ENCODE measurements around the gene HSCB. TPM values are rescaled to one million over a fixed set of nuclear protein-coding genes. Genes with fewer than 3 reads are reported as not detected.
A peak's percentile ranks its signal among the peaks of the same experiment; 100 is the strongest.
"Not testable (repeated sequence)": the region's sequence is repeated elsewhere in the genome, so short reads cannot be mapped to it uniquely, and the experiment has no call there.

HSCB gene
- total RNA-seq: 10.9 TPM

- ATAC-seq: peak; percentile 99
Observed at GRCh38 chr22:28741785-28742561, at the start of gene HSCB, which contains the start of gene CHEK2. Gene HSCB, plus strand, starts transcription at chr22:28742039. Its CDS starts 57 bp downstream, at chr22:28742096. Gene CHEK2, minus strand, starts transcription at chr22:28741820. Its CDS starts 7,099 bp downstream, at chr22:28734721.

- not testable (repeated sequence) for ATAC-seq
Observed at GRCh38 chr22:28693041-28693760, 48.6 kb upstream of the HSCB start.

GRCh38 chr22:28702891-28703290 lies 38.9 kb upstream of the HSCB start:
- no peak for ATAC-seq

GRCh38 chr22:28703436-28703835 lies 38.4 kb upstream of the HSCB start:
- no peak for ATAC-seq

- ATAC-seq: no peak
Observed at GRCh38 chr22:28706845-28707244, 35.0 kb upstream of the HSCB start.

GRCh38 chr22:28710107-28710506 lies 31.7 kb upstream of the HSCB start:
- ATAC-seq: no peak

GRCh38 chr22:28710576-28711191 lies 31.2 kb upstream of the HSCB start:
- no peak for ATAC-seq

- no peak for ATAC-seq
Observed at GRCh38 chr22:28711341-28711740, 30.5 kb upstream of the HSCB start.

- ATAC-seq: peak; percentile 74
Observed at GRCh38 chr22:28711820-28712777, 29.7 kb upstream of the HSCB start.

GRCh38 chr22:28714043-28714628 lies 27.7 kb upstream of the HSCB start:
- ATAC-seq: no peak

- ATAC-seq: no peak
Observed at GRCh38 chr22:28715611-28716010, 26.2 kb upstream of the HSCB start.

- no peak for ATAC-seq
Observed at GRCh38 chr22:28716686-28717085, 25.2 kb upstream of the HSCB start.

GRCh38 chr22:28718044-28718443 lies 23.8 kb upstream of the HSCB start:
- ATAC-seq: no peak

- ATAC-seq: no peak
Observed at GRCh38 chr22:28728002-28728401, 13.8 kb upstream of the HSCB start.

GRCh38 chr22:28728621-28729313 lies 13.1 kb upstream of the HSCB start:
- peak; percentile 35 for ATAC-seq

GRCh38 chr22:28730179-28730578 lies 11.7 kb upstream of the HSCB start:
- ATAC-seq: no peak

GRCh38 chr22:28734393-28734792 lies 7.4 kb upstream of the HSCB start:
- ATAC-seq: no peak

GRCh38 chr22:28736301-28737155 lies 5.3 kb upstream of the HSCB start:
- no peak for ATAC-seq

GRCh38 chr22:28737701-28738100 lies 4.1 kb upstream of the HSCB start:
- no peak for ATAC-seq

- not testable (repeated sequence) for ATAC-seq
Observed at GRCh38 chr22:28738876-28739275, 3.0 kb upstream of the HSCB start.
